ENCODE data around the gene ELAC1.

ELAC1 gene

GRCh38 chr18:51009072-51009471, 41.2 kb downstream of the ELAC1 start:
- H3K9me2 ChIP-seq (ENCODE audit: low read depth, low read length), result no peaks in the 10 kb centered on the region

GRCh38 chr18:51010218-51010617, 42.4 kb downstream of the ELAC1 start:
- H3K4me2 ChIP-seq (ENCODE audit: low read length), result no peak overlapping the region
- H3K36me3 ChIP-seq (ENCODE audit: insufficient read depth, low read length), result no peaks in the 10 kb centered on the region
- peaks cover 4% of the 10 kb centered on the region; the same call in 1 of the 2 replicates for H3K9me3 ChIP-seq (ENCODE audit: low read length)
- H3K9me2 ChIP-seq (ENCODE audit: low read depth, low read length), result no peaks in the 10 kb centered on the region
- H3K27ac ChIP-seq (ENCODE audit: low read depth, low read length, poor library complexity, severe bottlenecking), result no peak overlapping the region
- H3K9ac ChIP-seq (ENCODE audit: low read length), result no peak overlapping the region
- no peaks in the 10 kb centered on the region for H3F3A ChIP-seq (ENCODE audit: insufficient read depth, low read length)
- no peaks in the 10 kb centered on the region for H3K79me2 ChIP-seq (ENCODE audit: insufficient read depth, low read length)
- no peak overlapping the region for H3K4me3 ChIP-seq (ENCODE audit: low read depth, low read length, poor library complexity, severe bottlenecking)
- no peak overlapping the region for H2AFZ ChIP-seq (ENCODE audit: low read length)
- H3K27me3 ChIP-seq (ENCODE audit: insufficient read depth, low read length), result no peaks in the 10 kb centered on the region
- H3K4me1 ChIP-seq (ENCODE audit: insufficient read depth, low read length, severe bottlenecking), result no peaks in the 10 kb centered on the region
- TF ChIP-seq CTCF (IDR thresholded peaks at IDR 0.05; ENCODE audit: low read length), result no peak
- no peaks in the 10 kb centered on the region for H4K20me1 ChIP-seq (ENCODE audit: insufficient read depth, low read length)

More at GRCh38 chr18:51009072-51009471, 41.2 kb downstream of the ELAC1 start:
- no peaks in the 10 kb centered on the region for H3K9me3 ChIP-seq (ENCODE audit: low read length)
- TF ChIP-seq EZH2 (IDR thresholded peaks at IDR 0.05; ENCODE audit: borderline replicate concordance, low read length) (no peak), CTCF (IDR thresholded peaks at IDR 0.05; ENCODE audit: low read length) (no peak)
- H3K27ac ChIP-seq (ENCODE audit: low read depth, low read length, poor library complexity, severe bottlenecking), result no peak overlapping the region
- H3K9ac ChIP-seq (ENCODE audit: low read length), result no peak overlapping the region
- no peak overlapping the region for H2AFZ ChIP-seq (ENCODE audit: low read length)
- no peaks in the 10 kb centered on the region for H3K4me1 ChIP-seq (ENCODE audit: insufficient read depth, low read length, severe bottlenecking)
- no peaks in the 10 kb centered on the region for H3K27me3 ChIP-seq (ENCODE audit: insufficient read depth, low read length)
- H3F3A ChIP-seq (ENCODE audit: insufficient read depth, low read length), result no peaks in the 10 kb centered on the region
- no peaks in the 10 kb centered on the region for H3K36me3 ChIP-seq (ENCODE audit: insufficient read depth, low read length)
- no peaks in the 10 kb centered on the region for H3K79me2 ChIP-seq (ENCODE audit: insufficient read depth, low read length)
- H3K4me2 ChIP-seq (ENCODE audit: low read length), result no peak overlapping the region
- H4K20me1 ChIP-seq (ENCODE audit: insufficient read depth, low read length), result no peaks in the 10 kb centered on the region
- no peak overlapping the region for H3K4me3 ChIP-seq (ENCODE audit: low read depth, low read length, poor library complexity, severe bottlenecking)

GRCh38 chr18:51011709-51012108, 43.9 kb downstream of the ELAC1 start:
- H3K27ac ChIP-seq (ENCODE audit: low read depth, low read length, poor library complexity, severe bottlenecking), result no peak overlapping the region

More at GRCh38 chr18:51011709-51012108, 43.9 kb downstream of the ELAC1 start:
- no peaks in the 10 kb centered on the region for H3K79me2 ChIP-seq (ENCODE audit: insufficient read depth, low read length)
- no peaks in the 10 kb centered on the region for H4K20me1 ChIP-seq (ENCODE audit: insufficient read depth, low read length)
- H3K4me1 ChIP-seq (ENCODE audit: insufficient read depth, low read length, severe bottlenecking), result no peaks in the 10 kb centered on the region
- no peaks in the 10 kb centered on the region for H3K27me3 ChIP-seq (ENCODE audit: insufficient read depth, low read length)
- no peak overlapping the region for H3K9ac ChIP-seq (ENCODE audit: low read length)
- TF ChIP-seq CTCF (IDR thresholded peaks at IDR 0.05; ENCODE audit: low read length) (no peak), EZH2 (IDR thresholded peaks at IDR 0.05; ENCODE audit: borderline replicate concordance, low read length) (no peak)
- no peaks in the 10 kb centered on the region for H3K36me3 ChIP-seq (ENCODE audit: insufficient read depth, low read length)
- peaks cover 4% of the 10 kb centered on the region; the same call in 1 of the 2 replicates for H3K9me3 ChIP-seq (ENCODE audit: low read length)
- H3K9me2 ChIP-seq (ENCODE audit: low read depth, low read length), result no peaks in the 10 kb centered on the region
- H3K4me2 ChIP-seq (ENCODE audit: low read length), result no peak overlapping the region
- no peak overlapping the region for H2AFZ ChIP-seq (ENCODE audit: low read length)
- no peak overlapping the region for H3K4me3 ChIP-seq (ENCODE audit: low read depth, low read length, poor library complexity, severe bottlenecking)
- no peaks in the 10 kb centered on the region for H3F3A ChIP-seq (ENCODE audit: insufficient read depth, low read length)
